GM19438 (cell line): ENCODE measurements around the gene DSEL.

Experiments used
- ATAC-seq: cut with Tn5 transposase; IDR thresholded peaks from one replicate; pipeline ENCODE4 v1.9.1; 2021; ENCODE audit warnings: low read depth; ENCODE audit not compliant: unreplicated experiment

The DSEL gene

DNA sequence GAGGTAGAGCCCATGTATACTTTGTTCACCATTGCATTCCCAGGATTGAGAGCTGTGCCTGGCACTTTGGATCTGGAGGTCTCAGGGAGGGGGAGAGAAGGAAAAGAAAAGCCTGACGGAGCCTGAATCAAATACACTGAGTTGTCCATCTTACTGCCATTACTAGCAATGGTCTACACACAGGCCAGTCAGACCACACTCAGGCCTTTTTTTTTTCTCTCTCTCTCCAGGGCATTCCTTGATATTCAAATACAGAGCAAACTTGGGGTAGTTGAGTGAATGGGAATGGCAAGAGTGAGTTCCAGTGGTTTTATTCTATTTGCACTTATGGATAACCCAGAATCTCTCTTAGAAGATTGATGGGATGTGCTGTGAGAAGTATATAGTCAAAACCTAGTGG is 11.8 kb downstream of the DSEL start:
- ATAC-seq = no peak

DNA sequence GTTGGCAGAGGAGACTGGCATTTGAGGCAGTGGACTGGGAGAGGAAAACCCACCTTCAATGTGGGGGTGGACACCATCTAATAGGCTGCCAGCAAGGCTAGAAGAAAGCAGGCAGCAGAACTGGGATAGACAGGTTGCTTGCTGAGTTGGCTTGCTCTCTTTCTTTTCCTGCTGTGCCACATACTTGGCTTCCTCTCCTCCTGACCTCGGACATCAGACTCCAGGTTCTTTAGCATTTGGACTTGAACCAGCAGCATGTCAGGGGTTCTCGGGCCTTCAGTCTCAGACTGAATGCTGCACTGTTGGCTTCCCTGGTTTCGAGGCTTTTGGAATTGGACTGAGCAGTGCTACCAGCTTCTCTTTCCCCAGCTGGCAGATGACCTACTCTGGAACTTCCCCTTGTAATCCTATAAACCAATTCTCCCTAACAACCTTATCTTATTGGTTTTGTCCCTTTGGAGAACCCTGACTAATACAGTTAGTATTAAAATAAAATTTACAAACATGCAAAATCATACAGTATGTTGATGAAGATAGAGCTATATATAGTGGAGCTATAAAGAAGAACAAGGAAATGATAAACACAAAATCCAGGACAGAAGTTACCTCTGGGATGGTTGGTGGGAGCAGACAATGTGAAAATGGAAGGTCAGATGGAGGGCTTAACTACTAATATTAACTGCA is 15.9 kb downstream of the DSEL start:
- ATAC-seq = no peak

DNA sequence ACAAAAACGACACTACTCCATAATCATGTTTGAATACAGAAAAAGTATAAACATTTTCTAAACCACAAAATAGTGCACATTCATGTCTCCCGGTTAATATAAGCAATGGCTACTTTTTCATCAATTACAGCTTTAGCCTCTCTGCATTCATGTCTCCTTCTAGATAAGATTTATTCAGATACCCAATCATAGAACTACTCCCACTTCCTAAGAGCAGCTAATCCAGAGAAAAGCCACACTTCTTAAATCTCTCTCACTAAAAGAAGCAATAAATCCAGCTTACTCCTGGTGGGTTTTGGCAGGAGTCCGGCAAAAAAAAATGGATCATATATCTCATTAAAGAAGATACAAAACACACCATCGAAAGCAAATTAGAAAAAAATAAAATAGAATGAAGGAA is 20.1 kb downstream of the DSEL start:
- ATAC-seq = no peak

DNA sequence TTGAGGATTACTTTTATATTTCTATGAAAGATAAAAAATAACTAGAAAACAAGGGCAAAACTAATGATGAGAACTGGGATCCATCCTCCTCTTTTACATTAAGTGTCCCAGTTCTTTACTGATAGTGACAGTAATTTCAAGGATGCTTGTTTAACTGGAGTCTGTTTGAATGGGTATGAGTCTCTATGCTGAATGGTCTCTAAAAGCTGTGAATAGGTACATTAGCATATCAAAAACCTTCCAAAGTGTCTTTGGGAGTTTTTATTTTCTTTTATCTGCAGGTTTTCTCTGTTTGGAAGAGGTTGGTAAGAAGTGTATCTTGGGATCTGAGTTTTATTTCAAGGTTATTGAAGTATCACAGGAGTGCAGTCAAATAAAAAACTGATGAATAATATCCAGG is 30.0 kb downstream of the DSEL start:
- no peak for ATAC-seq

DNA sequence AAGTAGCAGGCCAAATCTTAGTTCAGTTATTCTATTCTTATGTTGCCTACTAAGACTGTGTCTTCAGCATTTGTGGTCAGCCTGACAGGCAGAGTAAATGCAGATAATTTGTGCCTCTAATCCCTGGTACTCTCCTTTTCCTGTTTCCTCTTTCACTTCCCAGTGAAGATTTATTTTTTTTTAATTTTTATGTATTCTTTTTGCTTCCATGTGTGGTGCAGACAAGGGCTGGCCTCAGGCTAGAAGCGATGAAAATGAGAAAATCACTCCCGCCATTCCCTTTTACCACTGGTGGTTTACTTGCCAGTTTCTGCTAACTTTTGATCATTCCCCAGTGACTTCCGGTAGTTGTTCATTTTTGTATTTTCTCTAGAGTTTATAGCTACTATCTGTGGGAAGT is 30.9 kb downstream of the DSEL start:
- no peak for ATAC-seq

DNA sequence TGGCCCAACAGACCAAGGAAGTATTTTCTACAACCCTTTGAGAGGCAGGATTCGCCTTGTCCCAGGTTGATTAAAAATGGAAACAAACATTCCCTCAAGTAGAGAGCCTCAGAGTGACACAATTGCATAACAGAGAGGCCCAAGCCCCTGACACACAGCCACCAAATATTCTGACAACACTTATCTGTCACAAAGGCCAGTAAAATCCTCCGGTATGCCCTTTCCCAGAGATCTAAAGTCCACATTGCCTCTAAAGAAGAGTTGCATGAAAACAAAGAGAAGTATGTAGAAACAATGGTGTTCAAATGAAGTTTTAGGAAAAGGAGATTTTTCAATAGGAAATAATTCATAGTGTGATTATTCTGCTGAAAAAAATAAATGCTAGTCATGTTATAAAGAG is 32.1 kb downstream of the DSEL start:
- no peak for ATAC-seq

DNA sequence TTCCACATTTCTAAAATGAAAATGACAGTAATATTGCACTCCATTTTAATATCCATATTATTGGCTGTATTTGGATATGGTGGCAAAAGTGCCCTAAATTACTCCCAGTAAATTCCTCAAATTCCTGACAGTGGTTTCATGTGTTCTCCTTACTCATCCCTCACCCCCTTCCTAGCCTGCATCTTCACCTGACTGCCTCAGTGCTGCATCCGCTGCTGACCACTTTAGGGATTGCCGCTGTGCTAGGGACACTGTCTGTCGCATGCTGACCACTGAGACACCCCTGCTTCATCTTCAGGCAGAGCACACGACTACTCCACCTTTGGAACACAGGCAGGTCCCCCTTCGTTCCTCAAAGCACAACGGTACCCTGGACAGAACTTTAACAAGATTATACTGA is 32.6 kb downstream of the DSEL start:
- no peak for ATAC-seq

DNA sequence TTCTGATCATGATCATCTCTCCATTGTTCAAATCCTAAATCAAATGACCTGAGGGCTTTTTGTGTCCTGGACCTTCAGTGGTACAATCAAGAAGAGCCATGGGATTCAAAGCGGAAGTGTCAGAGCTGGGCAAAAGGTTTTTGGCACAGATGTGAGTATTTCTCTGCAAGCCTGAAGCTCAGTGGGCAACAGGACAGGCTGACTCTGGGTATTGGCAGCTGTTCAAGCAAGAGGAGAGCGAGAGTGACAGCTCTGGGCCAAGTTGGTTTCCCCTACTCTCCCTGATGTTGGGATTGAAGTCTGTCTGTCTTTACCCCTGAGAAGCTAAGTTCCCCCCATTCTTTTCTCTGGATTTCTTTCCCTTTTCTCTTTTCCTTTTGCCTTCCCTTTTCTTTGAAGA is 33.3 kb downstream of the DSEL start:
- no peak for ATAC-seq

DNA sequence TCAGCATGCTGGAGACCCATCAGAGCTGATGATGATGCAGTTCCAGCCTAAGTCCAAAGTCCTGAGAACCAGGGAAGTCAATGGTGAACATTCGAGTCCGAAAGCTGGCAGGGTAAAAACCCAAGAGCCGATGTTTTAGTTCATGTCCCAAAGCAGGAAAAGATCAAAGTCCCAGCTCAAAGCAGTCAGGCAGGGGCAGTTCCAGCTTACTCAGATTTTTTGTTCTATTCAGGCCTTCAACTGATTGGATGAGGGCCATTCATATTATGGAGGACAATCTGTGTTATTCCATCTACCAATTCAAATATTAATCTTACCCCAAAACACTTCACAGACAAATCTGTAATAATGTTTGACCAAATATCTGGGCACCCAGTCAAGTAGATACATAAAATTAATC is 38.3 kb downstream of the DSEL start:
- no peak for ATAC-seq

DNA sequence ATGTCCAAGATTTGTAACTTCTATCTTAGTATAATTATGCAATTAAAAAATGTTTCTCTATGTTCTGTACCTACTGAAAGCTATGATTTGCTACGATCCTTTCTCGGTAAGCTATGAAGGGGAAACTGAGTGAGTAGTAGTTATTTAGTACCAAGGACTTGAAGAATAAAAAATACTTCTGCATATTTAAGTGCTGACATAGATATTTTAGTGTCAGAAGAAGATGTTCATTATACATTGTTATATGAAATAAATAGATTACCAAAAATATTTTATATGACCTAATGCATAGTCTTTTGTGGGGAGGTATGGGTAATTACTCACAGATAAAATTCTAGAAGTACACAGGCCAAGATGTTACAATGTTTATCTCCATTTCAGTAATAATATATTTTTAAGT is 39.0 kb downstream of the DSEL start:
- no peak for ATAC-seq

DNA sequence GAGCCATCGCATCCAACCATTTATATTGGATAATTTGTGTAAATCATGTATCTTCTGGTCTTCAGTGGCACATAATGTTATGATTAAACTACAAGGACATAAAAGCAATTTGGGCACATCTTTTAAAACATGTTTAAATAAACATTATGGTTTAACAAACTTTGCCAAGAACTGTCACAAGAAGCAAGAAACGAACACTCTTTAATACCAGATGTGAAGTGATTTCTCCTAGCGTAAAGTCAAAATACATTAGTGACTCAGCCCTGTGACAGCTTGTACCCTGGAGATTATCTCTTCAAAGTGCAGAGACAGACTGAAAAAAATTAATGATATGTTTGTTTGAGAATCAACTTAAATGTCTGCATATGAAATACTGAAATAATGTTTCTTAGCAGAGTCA is 39.9 kb downstream of the DSEL start:
- no peak for ATAC-seq

DNA sequence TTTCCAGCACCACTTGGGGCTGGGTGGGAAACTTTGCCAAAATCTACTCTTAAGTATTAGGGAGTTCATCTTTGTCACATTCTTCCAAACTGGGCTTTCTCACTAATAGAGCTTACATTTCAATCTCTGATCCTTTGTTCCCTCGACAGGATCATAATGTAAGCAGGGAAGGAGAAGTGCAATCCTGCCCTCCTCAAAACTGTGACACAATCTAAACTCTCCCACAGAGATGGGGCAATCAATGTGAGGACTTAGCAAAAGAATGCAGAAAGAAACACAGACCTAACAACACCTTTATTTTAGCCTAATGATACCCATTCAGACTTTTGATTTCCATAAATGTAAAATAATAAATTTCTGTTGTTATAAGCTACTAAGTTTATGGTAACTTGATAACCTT is 40.8 kb downstream of the DSEL start:
- no peak for ATAC-seq

DNA sequence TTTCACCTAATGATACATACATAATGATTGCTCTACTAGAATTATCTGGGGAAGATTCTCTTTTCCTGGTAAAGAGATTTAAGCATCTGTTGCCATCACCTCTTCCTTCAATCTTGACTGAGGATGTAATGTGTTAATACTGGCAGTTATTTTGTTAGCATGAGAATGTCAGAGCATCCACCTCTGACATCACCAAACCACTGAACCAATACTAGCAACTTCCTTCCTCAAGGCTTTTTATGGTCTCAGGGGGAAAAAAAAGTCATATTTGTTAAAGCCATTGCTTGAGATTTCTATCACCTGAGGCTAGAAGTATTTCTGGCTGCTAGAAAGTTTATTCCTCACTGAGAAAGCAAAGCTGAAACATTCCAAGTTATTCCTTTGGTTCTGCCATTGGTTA is 48.5 kb downstream of the DSEL start:
- ATAC-seq = no peak

DNA sequence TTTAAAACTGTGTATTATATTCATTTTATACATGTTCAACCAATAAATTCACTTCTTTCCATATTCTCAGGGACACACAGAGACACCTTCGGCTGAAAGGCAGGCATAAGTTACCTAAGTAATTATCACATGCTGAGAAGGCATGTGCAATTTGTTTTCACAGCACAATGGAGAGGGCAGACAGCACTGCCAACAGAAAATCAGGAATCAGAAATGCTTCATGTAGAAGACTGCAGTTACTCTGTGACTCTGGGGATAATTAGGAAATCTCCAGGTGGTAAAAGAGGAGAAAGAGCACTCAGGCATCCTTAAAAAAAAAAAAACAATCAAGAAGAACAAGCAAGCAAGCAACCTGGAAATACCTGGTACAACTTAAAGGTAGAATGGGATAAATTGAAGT is 49.3 kb downstream of the DSEL start:
- ATAC-seq = no peak

DNA sequence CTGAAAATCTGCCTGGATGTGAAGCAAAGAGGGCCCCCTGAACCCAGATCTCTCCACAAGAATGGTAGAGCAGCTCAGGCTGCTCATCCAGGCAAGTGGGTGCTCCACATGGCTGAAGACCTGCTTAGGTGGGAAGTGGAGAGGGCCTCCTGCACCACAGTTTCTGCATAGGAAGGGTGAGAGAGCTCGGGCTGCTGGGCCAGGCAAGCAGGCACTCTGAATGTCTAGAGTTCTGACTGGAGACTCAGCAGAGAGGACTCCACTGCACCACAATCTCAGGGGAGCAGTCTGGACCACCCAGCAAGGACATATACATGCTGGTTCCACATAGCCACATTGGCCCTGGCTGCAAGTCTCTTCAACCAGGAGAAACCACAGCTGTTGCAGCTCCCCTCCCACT is 52.0 kb downstream of the DSEL start:
- ATAC-seq = no peak

DNA sequence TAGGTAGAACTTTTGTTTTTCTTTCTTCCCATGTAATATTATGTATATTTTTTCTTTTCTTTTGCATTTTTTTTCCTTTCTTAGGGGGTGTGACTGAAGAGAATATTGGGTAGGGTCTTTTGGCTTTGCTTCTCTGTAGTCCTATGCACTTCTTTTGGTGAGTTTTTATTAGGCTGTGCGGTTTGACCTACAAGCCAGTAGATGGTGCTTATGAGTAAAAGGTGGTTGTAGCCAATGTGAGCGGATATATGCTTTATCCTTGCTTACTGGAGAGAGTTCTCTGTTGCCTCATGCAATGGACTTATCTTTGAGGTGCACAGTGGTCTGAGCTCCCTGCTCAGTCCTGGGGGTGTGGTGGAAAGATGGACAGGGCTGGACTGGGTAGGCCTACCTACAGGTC is 52.7 kb downstream of the DSEL start:
- ATAC-seq = no peak

DNA sequence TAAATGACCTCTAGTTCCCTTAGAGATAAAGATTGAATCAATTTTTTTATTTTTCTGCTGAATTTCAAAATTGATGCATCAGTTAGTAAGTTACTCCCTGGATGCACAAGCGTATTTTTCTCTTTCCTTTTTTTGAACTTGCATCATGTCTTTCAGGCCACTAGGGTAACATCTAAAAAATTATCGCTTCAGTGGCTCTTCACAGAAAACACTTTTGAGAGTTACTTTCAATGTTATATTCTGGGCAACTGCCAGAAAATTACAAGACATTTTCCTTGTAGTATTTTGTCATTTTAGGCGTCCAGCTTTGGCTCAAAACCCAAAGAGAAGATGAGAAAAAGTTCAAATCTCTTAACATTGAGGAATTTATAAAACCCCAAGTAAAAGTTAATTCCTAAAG is 59.8 kb downstream of the DSEL start:
- no peak for ATAC-seq
